Measurements from ENCODE around the gene DAGLA.

- TF ChIP-seq CREB1 (CRISPR knock-in tag; IDR thresholded peaks at IDR 0.05) (no peak), CTCF (IDR thresholded peaks at IDR 0.05) (no peak), MAX (CRISPR knock-in tag; IDR thresholded peaks at IDR 0.05) (no peak), ZNF121 (CRISPR knock-in tag; IDR thresholded peaks at IDR 0.05) (no peak), NFE2L1 (CRISPR knock-in tag; IDR thresholded peaks at IDR 0.05) (no peak), CREM (CRISPR knock-in tag; IDR thresholded peaks at IDR 0.05) (no peak), ZNF263 (CRISPR knock-in tag; IDR thresholded peaks at IDR 0.05; ENCODE audit: low read depth) (no peak), TEAD4 (CRISPR knock-in tag; IDR thresholded peaks at IDR 0.05) (no peak), KAT7 (CRISPR knock-in tag; IDR thresholded peaks at IDR 0.05; ENCODE audit: borderline replicate concordance) (no peak)
Observed at GRCh38 chr11:61656347-61657077, 23.7 kb upstream of the DAGLA start.

Data from WTC11 (cell line).